HCT116 (cell line): ENCODE results near the gene C20orf141. TPM values are rescaled to one million over a fixed set of nuclear protein-coding genes. Genes with fewer than 3 reads are reported as not detected.

ENCODE experiments used
- ATAC-seq: fragments of 200-7000 bp; cut with Tn5 transposase; 2 replicates; pipeline ENCODE4 v1.9.1; 2020; ENCODE audit warnings: mild to moderate bottlenecking, moderate library complexity
- BruUV-seq: library from RNA; stranded (reverse); fragments of 400-500 nt; replicated peaks from 2 replicates; lab custom pipeline; 2021; lab: Mats Ljungman, UMichigan
- CTCF ChIA-PET: fragments of 300-600 bp; sonication (Branson Sonifier 250); formaldehyde crosslinking; loops from one replicate; lab custom pipeline; 2021; ENCODE audit warnings: antibody characterized with exemption; lab: Charles Lee
- POLR2A ChIA-PET: fragments of 300-600, 350-600 bp; sonication (Branson Sonifier 250); formaldehyde crosslinking; loops from one replicate; lab custom pipeline; 2021; ENCODE audit warnings: antibody characterized with exemption; lab: Charles Lee
- RAD21 ChIA-PET, 2 experiments: fragments of 300-600 bp; sonication (Branson Sonifier 250); formaldehyde crosslinking; loops; one replicate each; lab custom pipeline; 2023; ENCODE audit warnings: low total read pairs in 2 of 2; ENCODE audit not compliant: uncharacterized antibody in 2 of 2, unreplicated experiment in 2 of 2, low non-redundant PET in 1 of 2; lab: Charles Lee
- DNase-seq: peaks from one replicate; pipeline ENCODE4 v3.0.0-alpha.2; 2010; ENCODE audit warnings: low read depth, low spot score
- H2AFZ ChIP-seq: fragments of 200-600 bp; shearing (Covaris generic), sonication (generic); 2 replicates; pipeline ENCODE4 v1.6.1; 2017; ENCODE audit warnings: low read depth, mixed run types, mixed read lengths, antibody characterized with exemption, low read length; ENCODE audit not compliant: poor library complexity, severe bottlenecking
- H3K27ac ChIP-seq: 2 replicates; pipeline ENCODE4 v1.5.1; 2012; ENCODE audit warnings: low read depth, low read length
- H3K27me3 ChIP-seq: fragments of 200-600 bp; sonication (generic); 2 replicates; pipeline ENCODE4 v1.6.1; 2016; ENCODE audit warnings: mixed run types, low read length, mixed read lengths; ENCODE audit not compliant: insufficient read depth
- H3K36me3 ChIP-seq, 2 experiments: fragments of 200-500 bp in 1 of 2; fragments of 200-600 bp in 1 of 2; sonication (Bioruptor generic) in 1 of 2; sonication (generic) in 1 of 2; 2 replicates each; pipeline versions ENCODE4 v1.5.1 to v1.6.1; 2014 to 2016; ENCODE audit warnings: low read length in 2 of 2, inconsistent platforms in 1 of 2, mixed read lengths in 1 of 2, mixed run types in 1 of 2; ENCODE audit not compliant: insufficient read depth in 2 of 2, control insufficient read depth in 1 of 2
- H3K4me1 ChIP-seq, 2 experiments: fragments of 200-600 bp in 1 of 2; sonication (generic) in 1 of 2; 2 replicates each; pipeline versions ENCODE4 v1.5.1 to v1.6.1; 2012 to 2017; ENCODE audit warnings: low read length in 2 of 2, inconsistent platforms in 1 of 2, mild to moderate bottlenecking in 1 of 2, mixed read lengths in 1 of 2, mixed run types in 1 of 2, moderate library complexity in 1 of 2; ENCODE audit not compliant: insufficient read depth in 2 of 2, control insufficient read depth in 1 of 2
- H3K4me2 ChIP-seq: fragments of 200-600 bp; sonication (generic); 2 replicates; pipeline ENCODE4 v1.6.1; 2017; ENCODE audit warnings: mixed run types, low read length, mixed read lengths
- H3K4me3 ChIP-seq, 2 experiments: fragments of 200-600 bp in 1 of 2; sonication (generic) in 1 of 2; replicated peaks in 1 of 2; 2 replicates each; pipeline ENCODE4 v1.5.1; 2011 to 2016; ENCODE audit warnings: low read length in 2 of 2, control low read depth in 1 of 2, low read depth in 1 of 2, mild to moderate bottlenecking in 1 of 2, mixed read lengths in 1 of 2, mixed run types in 1 of 2
- H3K79me2 ChIP-seq: fragments of 200-600 bp; sonication (generic); 2 replicates; pipeline ENCODE4 v1.6.1; 2017; ENCODE audit warnings: mild to moderate bottlenecking, mixed run types, low read length, moderate library complexity, mixed read lengths; ENCODE audit not compliant: insufficient read depth
- H3K9ac ChIP-seq: fragments of 200-600 bp; sonication (generic); 2 replicates; pipeline ENCODE4 v1.6.1; 2016; ENCODE audit warnings: low read length, mixed read lengths
- H3K9me2 ChIP-seq: fragments of 200-600 bp; sonication (generic), shearing (Covaris generic); 2 replicates; pipeline ENCODE4 v1.6.1; 2017; ENCODE audit warnings: mixed run types, mild to moderate bottlenecking, moderate library complexity; ENCODE audit not compliant: insufficient read depth
- H3K9me3 ChIP-seq, 2 experiments: fragments of 200-500 bp in 1 of 2; fragments of 200-600 bp in 1 of 2; sonication (Bioruptor generic) in 1 of 2; sonication (generic) in 1 of 2; 2 replicates each; pipeline ENCODE4 v1.6.1; 2014 to 2017; ENCODE audit warnings: low read length in 2 of 2, mixed read lengths in 2 of 2, inconsistent platforms in 1 of 2, low read depth in 1 of 2, mild to moderate bottlenecking in 1 of 2, mixed run types in 1 of 2, moderate library complexity in 1 of 2; ENCODE audit not compliant: control insufficient read depth in 1 of 2, insufficient read depth in 1 of 2
- H4K20me1 ChIP-seq: fragments of 200-600 bp; sonication (generic), shearing (Covaris generic); 2 replicates; pipeline ENCODE4 v1.6.1; 2017; ENCODE audit warnings: mixed run types, mild to moderate bottlenecking, moderate library complexity; ENCODE audit not compliant: insufficient read depth
- CEBPB ChIP-seq: IDR thresholded peaks from 2 replicates; pipeline ENCODE4 v1.6.1; 2012; ENCODE audit warnings: low read depth
- FOSL1 ChIP-seq: IDR thresholded peaks from 2 replicates; pipeline ENCODE4 v1.6.1; 2012; ENCODE audit warnings: low read depth
- REST ChIP-seq: IDR thresholded peaks from 2 replicates; pipeline ENCODE4 v1.6.1; 2012; ENCODE audit warnings: low read depth
- YY1 ChIP-seq: IDR thresholded peaks from 2 replicates; pipeline ENCODE4 v1.6.1; 2011; ENCODE audit warnings: low read length, low read depth, moderate library complexity, mild to moderate bottlenecking; ENCODE audit not compliant: insufficient replicate concordance; ENCODE audit errors: extremely low read depth
- intact Hi-C: fragments of 100-400 bp; cut with micrococcal nuclease; formaldehyde crosslinking; loops from 2 replicates; pipeline ENCODE4 v1.10.0; 2022
- total RNA-seq: library from RNA; stranded (reverse); gene quantifications from one replicate; pipeline ENCODE4 v1.2.1, GENCODE V29; 2021; ENCODE audit not compliant: unreplicated experiment
- TF ChIP-seq, protein P1 (sequence below): IDR thresholded peaks from 2 replicates; pipeline ENCODE4 v1.6.1; 2012
- TF ChIP-seq, protein P2 (sequence below): IDR thresholded peaks from 2 replicates; pipeline ENCODE4 v1.6.1; 2011; ENCODE audit warnings: mild to moderate bottlenecking, low read length, moderate library complexity; ENCODE audit not compliant: insufficient replicate concordance; ENCODE audit errors: extremely low read depth

The C20orf141 gene
- total RNA-seq, 1 experiment from 2014 or later, result not detected

- TF ChIP-seq REST (no peak), CEBPB (no peak)
Observed at GRCh38 chr20:2799271-2799670, 15.5 kb upstream of the C20orf141 start (continued).

- Histone ChIP-seq H4K20me1 (no peaks in the 10 kb centered on the region), H3K27ac (no peak overlapping the region), H3K9me3 (no peaks in the 10 kb centered on the region), H3K79me2 (no peaks in the 10 kb centered on the region), H3K4me2 (no peak overlapping the region), H3K4me3 (no peak overlapping the region), H3K9ac (no peak overlapping the region), H3K4me1 (peaks cover 8 to 13% of the 10 kb centered on the region in 2 experiments; a peak in 3 of 4 replicates), H3K27me3 (no peaks in the 10 kb centered on the region), H3K9me2 (no peaks in the 10 kb centered on the region), H3K36me3 (no peaks in the 10 kb centered on the region), H2AFZ (no peak overlapping the region)
- ChIA-PET POLR2A (no interaction called here), RAD21 (no interaction called here), CTCF (no interaction called here)
- ATAC-seq (no peak), DNase-seq (no peak)
- intact Hi-C loops, result no loop called here
- TF ChIP-seq YY1, result no peak
- TF ChIP-seq, protein P1, sequence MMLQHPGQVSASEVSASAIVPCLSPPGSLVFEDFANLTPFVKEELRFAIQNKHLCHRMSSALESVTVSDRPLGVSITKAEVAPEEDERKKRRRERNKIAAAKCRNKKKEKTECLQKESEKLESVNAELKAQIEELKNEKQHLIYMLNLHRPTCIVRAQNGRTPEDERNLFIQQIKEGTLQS, result no peak
- TF ChIP-seq, protein P2, sequence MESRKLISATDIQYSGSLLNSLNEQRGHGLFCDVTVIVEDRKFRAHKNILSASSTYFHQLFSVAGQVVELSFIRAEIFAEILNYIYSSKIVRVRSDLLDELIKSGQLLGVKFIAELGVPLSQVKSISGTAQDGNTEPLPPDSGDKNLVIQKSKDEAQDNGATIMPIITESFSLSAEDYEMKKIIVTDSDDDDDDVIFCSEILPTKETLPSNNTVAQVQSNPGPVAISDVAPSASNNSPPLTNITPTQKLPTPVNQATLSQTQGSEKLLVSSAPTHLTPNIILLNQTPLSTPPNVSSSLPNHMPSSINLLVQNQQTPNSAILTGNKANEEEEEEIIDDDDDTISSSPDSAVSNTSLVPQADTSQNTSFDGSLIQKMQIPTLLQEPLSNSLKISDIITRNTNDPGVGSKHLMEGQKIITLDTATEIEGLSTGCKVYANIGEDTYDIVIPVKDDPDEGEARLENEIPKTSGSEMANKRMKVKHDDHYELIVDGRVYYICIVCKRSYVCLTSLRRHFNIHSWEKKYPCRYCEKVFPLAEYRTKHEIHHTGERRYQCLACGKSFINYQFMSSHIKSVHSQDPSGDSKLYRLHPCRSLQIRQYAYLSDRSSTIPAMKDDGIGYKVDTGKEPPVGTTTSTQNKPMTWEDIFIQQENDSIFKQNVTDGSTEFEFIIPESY, result no peak
- TF ChIP-seq FOSL1, result no peak
- BruUV-seq, result no TSS peak
Observed at GRCh38 chr20:2799688-2800520, 14.9 kb upstream of the C20orf141 start.
